Heart right ventricle (tissue), 16 donors: Measurements from ENCODE around the gene IGFLR1. TPM values are rescaled to one million over a fixed set of nuclear protein-coding genes. Genes with fewer than 3 reads are reported as not detected.

Experiments
- ATAC-seq, 8 donors: fragments of 200-7000 bp; cut with Tn5 transposase; one replicate each; pipeline ENCODE4 v1.9.1; 2020; ENCODE audit warnings: mild to moderate bottlenecking in 8 of 8, moderate library complexity in 8 of 8, moderate number of reproducible peaks in 1 of 8
- DNase-seq, 2 donors: peaks; one replicate each; pipeline ENCODE4 v3.0.0-alpha.2; 2020
- H3K27ac ChIP-seq, 10 donors: fragments of 200-600 bp; sonication (generic) in 2 of 10; one replicate each; pipeline versions ENCODE4 v1.5.0 to v1.8.0; 2020 to 2022; ENCODE audit warnings: mild to moderate bottlenecking in 3 of 10
- H3K27me3 ChIP-seq, 7 donors: fragments of 200-600 bp; one replicate each; pipeline ENCODE4 v1.8.0; 2021 to 2022; ENCODE audit warnings: mild to moderate bottlenecking in 2 of 7
- H3K36me3 ChIP-seq, 9 donors: fragments of 200-600 bp; sonication (generic) in 1 of 9; one replicate each; pipeline versions ENCODE4 v1.5.0 to v1.8.0; 2020 to 2022; ENCODE audit warnings: mild to moderate bottlenecking in 2 of 9
- H3K4me1 ChIP-seq, 9 donors: fragments of 200-600 bp; sonication (generic) in 1 of 9; one replicate each; pipeline versions ENCODE4 v1.5.0 to v1.8.0; 2020 to 2022; ENCODE audit warnings: mild to moderate bottlenecking in 4 of 9
- H3K4me3 ChIP-seq, 10 donors: fragments of 200-600 bp; sonication (generic) in 2 of 10; one replicate each; pipeline versions ENCODE4 v1.5.0 to v1.8.0; 2020 to 2022; ENCODE audit warnings: mild to moderate bottlenecking in 7 of 10, moderate library complexity in 2 of 10
- H3K9me3 ChIP-seq, 11 donors: fragments of 200-600 bp in 10 of 11; sonication (generic) in 2 of 11; one replicate each; pipeline versions ENCODE4 v1.5.0 to v1.8.0; 2013 to 2022; ENCODE audit warnings: mild to moderate bottlenecking in 2 of 11, control low read depth in 1 of 11, moderate library complexity in 1 of 11
- WGBS, 2 donors: extraction: QIAGEN DNeasy Blood & Tissue Kit; methylation state at CpG; one replicate each; pipeline ENCODE4 v1.1.7; 2013; ENCODE audit warnings: inconsistent platforms in 1 of 2; 5-methylcytosine and 5-hydroxymethylcytosine counted together
- intact Hi-C, 10 donors: fragments of 100-400 bp; cut with DNase I; formaldehyde crosslinking; loops; one replicate each; pipeline versions ENCODE4 v1.11.1 to v1.14.2; 2022
- polyA plus RNA-seq, 2 donors: library from polyadenylated mRNA; stranded (reverse); fragments of 200-250 nt; gene quantifications; one replicate each; pipeline ENCODE4 v1.2.3, GENCODE V29; 2013
- total RNA-seq, 10 donors: library from RNA; stranded (reverse); fragmentation: NEBNext Ultra II Directional in 3 of 10; extraction: Animal tissue kit (Norgen Biotek cat#: 25700) in 3 of 10; gene quantifications; one replicate each; pipeline versions ENCODE4 v1.2.1 to v1.2.4, GENCODE V29; 2021 to 2023
- TF ChIP-seq, protein P1 (sequence below), 9 donors: fragments of 200-600 bp; sonication (generic) in 2 of 9; IDR thresholded peaks; one replicate each; pipeline versions ENCODE4 v1.5.0 to v1.8.0; 2021 to 2022; ENCODE audit warnings: antibody characterized with exemption in 9 of 9, mild to moderate bottlenecking in 5 of 9, moderate library complexity in 1 of 9
- donor health status: Arrhythmogenic right ventricular cardiomyopathy.
- donor health status: ischemic (EF 13 %, LVEDD 7.1; RV severe dilation, severe dysfunction).
- donor health status: healthy with polysubstance abuse.
- donor health status: DM: no; HTN: yes; CAD: no.
- donor health status: DM: no; HTN: no; CAD: no.
- donor health status: ischemic (EF 25% LVEDD 6.9; RV normal size, moderate dysfunction).
- donor health status: ischemic (EF 25% LVEDD 5.7; RV mildly dilated, moderate dysfunction).
- donor health status: healthy.
- donor health status: DM: yes; HTN: yes; CAD: no.
- donor health status: Ischemic cardiomyopathy.
- donor health status: ischemic (EF 35%, LVEDD 5.7; RV mildly dilated, moderate dysfunction).
- donor health status: nonischemic (EF 11% LVEDD 7.7; RV severe dilation, severe dysfunction).
- donor health status: DM: yes; HTN: yes; CAD: no.
- donor health status: PGD.
- donor health status: ischemic (EF 29% LVEDD 5.4; RV normal size, mild dysfunction).
- donor health status: nonischemic (EF 23%, LVEDD 6.1; RV moderate dilation, normal function).

Gene IGFLR1
- total and polyA plus RNA-seq, 12 donors: 1.1 to 17.1 (median 2.5) TPM

DNA sequence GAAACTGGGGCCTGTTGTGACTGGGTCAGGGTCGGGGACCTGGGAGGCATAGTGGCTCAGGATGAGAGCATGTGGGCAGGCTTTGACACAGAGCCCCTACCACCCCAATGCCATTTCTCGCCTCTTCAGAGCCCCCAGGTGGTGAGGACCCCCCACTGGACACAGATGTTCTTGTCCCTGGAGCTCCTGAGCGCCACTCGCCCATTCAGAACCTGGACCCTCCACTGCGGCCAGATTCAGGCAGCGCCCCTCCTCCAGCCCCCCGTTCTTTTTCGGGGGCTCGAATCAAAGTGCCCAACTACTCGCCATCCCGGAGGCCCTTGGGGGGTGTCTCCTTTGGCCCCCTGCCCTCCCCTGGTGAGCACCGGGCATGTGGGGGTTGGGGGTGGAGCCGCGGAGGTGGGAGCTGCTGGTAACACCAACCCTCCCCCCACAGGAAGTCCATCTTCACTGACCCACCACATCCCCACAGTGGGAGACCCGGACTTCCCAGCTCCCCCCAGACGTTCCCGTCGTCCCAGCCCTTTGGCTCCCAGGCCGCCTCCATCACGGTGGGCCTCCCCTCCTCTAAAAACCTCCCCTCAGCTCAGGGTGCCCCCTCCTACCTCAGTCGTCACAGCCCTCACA, 10.4 kb downstream of the IGFLR1 start:
- 80 to 87% methylated on average over 21 of the region's 21 CpGs for WGBS, 2 donors

DNA sequence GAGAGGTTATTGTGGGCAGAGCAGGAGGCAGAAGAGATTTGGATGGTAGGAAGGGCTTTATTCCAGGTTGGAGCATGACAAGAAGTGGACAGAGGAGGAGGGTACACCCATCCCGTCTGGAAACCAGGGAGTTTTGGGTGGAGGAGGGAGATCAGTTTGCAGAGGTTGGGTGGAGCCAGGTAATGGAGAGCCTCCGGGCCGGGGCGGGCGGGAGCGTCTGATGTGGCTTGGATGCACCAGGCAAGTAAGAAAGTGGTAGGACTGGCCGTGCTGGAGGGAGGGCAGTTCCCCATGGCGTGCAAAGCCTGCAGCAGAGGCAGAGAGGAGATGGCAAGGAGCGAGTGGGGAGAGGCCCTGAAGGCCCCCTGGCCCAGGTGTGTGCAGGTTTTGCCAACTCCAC, 10.9 kb downstream of the IGFLR1 start:
- Histone ChIP-seq H3K27me3 (no peaks in the 10 kb centered on the region), H3K9me3 (no peaks in the 10 kb centered on the region), H3K36me3 (peaks cover 8 to 100% (median 81%) of the 10 kb centered on the region in 9 donors), H3K27ac (no peak overlapping the region), H3K4me1 (no peaks in the 10 kb centered on the region), H3K4me3 (no peak overlapping the region)
- DNase-seq (no peak), ATAC-seq (no peak)
- WGBS, 2 donors: 87 to 88% methylated on average over 9 of the region's 9 CpGs
- TF ChIP-seq, protein P1, sequence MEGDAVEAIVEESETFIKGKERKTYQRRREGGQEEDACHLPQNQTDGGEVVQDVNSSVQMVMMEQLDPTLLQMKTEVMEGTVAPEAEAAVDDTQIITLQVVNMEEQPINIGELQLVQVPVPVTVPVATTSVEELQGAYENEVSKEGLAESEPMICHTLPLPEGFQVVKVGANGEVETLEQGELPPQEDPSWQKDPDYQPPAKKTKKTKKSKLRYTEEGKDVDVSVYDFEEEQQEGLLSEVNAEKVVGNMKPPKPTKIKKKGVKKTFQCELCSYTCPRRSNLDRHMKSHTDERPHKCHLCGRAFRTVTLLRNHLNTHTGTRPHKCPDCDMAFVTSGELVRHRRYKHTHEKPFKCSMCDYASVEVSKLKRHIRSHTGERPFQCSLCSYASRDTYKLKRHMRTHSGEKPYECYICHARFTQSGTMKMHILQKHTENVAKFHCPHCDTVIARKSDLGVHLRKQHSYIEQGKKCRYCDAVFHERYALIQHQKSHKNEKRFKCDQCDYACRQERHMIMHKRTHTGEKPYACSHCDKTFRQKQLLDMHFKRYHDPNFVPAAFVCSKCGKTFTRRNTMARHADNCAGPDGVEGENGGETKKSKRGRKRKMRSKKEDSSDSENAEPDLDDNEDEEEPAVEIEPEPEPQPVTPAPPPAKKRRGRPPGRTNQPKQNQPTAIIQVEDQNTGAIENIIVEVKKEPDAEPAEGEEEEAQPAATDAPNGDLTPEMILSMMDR (IDR thresholded peaks at IDR 0.05): no peak
- intact Hi-C loops: no loop called here

More for the DNA sequence above, 10.4 kb downstream of the IGFLR1 start:
- Histone ChIP-seq H3K27ac (no peak overlapping the region), H3K36me3 (peaks cover 8 to 100% (median 78%) of the 10 kb centered on the region in 9 donors), H3K9me3 (no peaks in the 10 kb centered on the region), H3K4me1 (no peaks in the 10 kb centered on the region), H3K27me3 (no peaks in the 10 kb centered on the region), H3K4me3 (no peak overlapping the region)
- intact Hi-C loops: no loop called here
- DNase-seq (no peak), ATAC-seq (no peak)
- TF ChIP-seq, protein P1 (IDR thresholded peaks at IDR 0.05): no peak

DNA sequence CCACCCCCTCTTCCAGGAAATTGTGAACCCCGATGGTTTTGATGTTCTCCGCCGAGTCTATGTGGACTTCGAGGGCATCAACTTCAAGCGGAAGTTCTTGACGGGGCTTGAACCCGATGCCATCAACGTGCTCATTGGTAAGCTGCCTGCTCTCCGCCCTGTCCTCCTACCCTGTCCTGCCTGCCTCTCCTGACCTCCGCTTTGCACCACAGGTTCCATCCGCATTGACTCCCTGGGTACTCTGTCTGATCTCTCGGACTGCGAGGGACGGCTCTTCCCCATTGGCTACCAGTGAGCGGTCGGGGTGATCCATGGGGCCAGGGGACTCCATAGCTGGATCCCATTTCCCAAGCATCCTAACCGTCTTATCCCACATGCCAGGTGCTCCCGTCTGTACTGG, 11.9 kb downstream of the IGFLR1 start:
- ATAC-seq (no peak), DNase-seq (no peak)
- TF ChIP-seq, protein P1 (IDR thresholded peaks at IDR 0.05): no peak

DNA sequence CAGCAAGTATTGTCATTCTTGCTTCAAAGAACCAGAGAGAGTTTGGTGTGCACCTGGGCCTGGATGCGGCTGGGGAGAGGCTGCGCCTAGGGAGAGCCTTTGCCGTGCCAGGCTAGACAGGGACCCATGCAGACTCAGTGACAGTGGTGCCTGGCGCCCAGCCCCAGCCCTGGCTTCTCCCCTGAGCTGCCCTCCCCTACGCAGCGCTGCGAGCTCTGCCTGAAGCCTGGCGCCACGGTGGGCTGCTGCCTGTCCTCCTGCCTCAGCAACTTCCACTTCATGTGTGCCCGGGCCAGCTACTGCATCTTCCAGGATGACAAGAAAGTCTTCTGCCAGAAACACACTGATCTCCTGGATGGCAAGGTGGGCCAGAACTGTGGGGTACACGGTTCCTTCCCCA, 12.5 kb downstream of the IGFLR1 start:
- TF ChIP-seq, protein P1 (IDR thresholded peaks at IDR 0.05): no peak
- no peaks in the 10 kb centered on the region for H3K9me3 ChIP-seq
- intact Hi-C loops: loop anchor here in 1 of 10 donors (2.0 kb wide), 1 partner anchor 67 kb away; no protein-coding TSS in a partner anchor
- peaks cover 8 to 100% (median 87%) of the 10 kb centered on the region in 9 donors for H3K36me3 ChIP-seq
- WGBS, 2 donors: 94 to 95% methylated on average over 11 of the region's 11 CpGs
- DNase-seq: no peak
- no peak for ATAC-seq
- no peak overlapping the region for H3K27ac ChIP-seq
- no peaks in the 10 kb centered on the region for H3K27me3 ChIP-seq
- no peaks in the 10 kb centered on the region for H3K4me1 ChIP-seq
- H3K4me3 ChIP-seq: no peak overlapping the region

More for the DNA sequence above, 11.9 kb downstream of the IGFLR1 start:
- Histone ChIP-seq H3K4me3 (no peak overlapping the region), H3K27me3 (no peaks in the 10 kb centered on the region), H3K4me1 (no peaks in the 10 kb centered on the region), H3K9me3 (no peaks in the 10 kb centered on the region), H3K36me3 (peaks cover 8 to 100% (median 82%) of the 10 kb centered on the region in 9 donors), H3K27ac (no peak overlapping the region)
- 95 to 96% methylated on average over 18 of the region's 18 CpGs for WGBS, 2 donors
- intact Hi-C loops: no loop called here
